IPS DF 6.9 (cell line): ENCODE data around the gene ZBTB12.
"Not testable (repeated sequence)": the region's sequence is repeated elsewhere in the genome, so short reads cannot be mapped to it uniquely, and the experiment has no call there.

Experiments used
- DNase-seq: peaks from one replicate; pipeline ENCODE4 v3.0.0-alpha.2; 2013; ENCODE audit warnings: low read depth, low spot score
- H3K27ac ChIP-seq: one replicate; pipeline ENCODE4 v1.5.1; 2013; ENCODE audit warnings: low read length, control low read depth
- H3K27me3 ChIP-seq: 2 replicates; pipeline ENCODE4 v1.6.1; 2013; ENCODE audit warnings: mild to moderate bottlenecking, low read length; ENCODE audit not compliant: control insufficient read depth, insufficient read depth
- H3K36me3 ChIP-seq: 2 replicates; pipeline ENCODE4 v1.6.1; 2013; ENCODE audit warnings: low read length; ENCODE audit not compliant: control insufficient read depth, insufficient read depth
- H3K4me1 ChIP-seq: 2 replicates; pipeline ENCODE4 v1.6.1; 2013; ENCODE audit warnings: low read length; ENCODE audit not compliant: control insufficient read depth, insufficient read depth
- H3K4me3 ChIP-seq: 2 replicates; pipeline ENCODE4 v1.5.1; 2013; ENCODE audit warnings: mild to moderate bottlenecking, low read length
- H3K9me3 ChIP-seq: 2 replicates; pipeline ENCODE4 v1.6.1; 2013; ENCODE audit warnings: low read length, inconsistent platforms; ENCODE audit not compliant: control insufficient read depth, insufficient read depth
- WGBS: extraction: QIAGEN DNeasy Blood & Tissue Kit; methylation state at CpG from one replicate; pipeline ENCODE4 v1.1.7; 2013; ENCODE audit warnings: mixed read lengths, missing lambda C conversion rate; ENCODE audit not compliant: insufficient read length, insufficient coverage; 5-methylcytosine and 5-hydroxymethylcytosine counted together

The ZBTB12 gene

DNA sequence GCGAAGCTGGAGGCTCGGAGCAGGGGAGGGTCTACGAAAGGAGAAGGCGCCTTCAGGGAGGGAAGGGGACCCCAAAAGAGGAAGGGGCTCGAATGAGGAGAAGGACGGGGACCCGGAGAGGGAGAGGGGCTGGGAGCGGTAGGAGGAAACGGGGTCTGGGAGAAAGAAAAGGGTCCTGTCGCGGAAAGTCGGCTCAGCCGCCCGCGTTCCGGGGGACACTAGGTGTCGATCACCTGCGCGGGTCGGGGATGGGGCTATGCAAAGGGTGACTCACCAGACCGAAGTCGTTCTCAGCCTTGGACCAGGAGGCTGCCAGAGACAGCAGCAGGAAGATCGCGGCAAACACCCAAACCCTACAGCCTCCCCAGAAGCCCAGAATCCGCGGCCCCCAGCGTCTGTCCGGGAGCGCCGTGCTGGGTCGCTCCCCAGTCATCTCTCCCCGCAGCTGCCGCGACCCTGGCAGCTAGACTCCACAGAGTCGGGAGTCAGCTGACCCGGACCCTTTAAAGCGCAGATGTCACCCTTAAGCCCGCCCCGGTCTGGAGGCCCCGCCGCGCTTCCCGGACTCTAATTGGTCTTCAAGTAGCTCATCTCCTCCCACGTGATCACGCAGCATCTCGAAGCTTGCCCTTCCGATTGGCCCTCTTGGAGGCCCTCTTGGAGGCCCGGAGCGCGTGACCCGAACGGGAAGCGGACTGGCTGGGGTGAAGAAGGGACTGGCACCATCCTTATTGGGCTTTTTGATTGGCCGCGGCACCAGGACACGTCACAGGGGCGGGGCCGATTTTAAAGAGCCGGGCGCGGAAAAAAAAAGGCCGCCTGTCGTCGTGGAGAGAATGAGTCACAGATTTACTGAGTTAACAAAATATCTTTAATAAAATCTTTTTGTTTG lies 39.3 kb downstream of the ZBTB12 start, which contains the start of gene NEU1:
TSS of gene NEU1 (minus strand) at position 478 of the 892 bp plus-strand sequence. CDS start at position 433, 45 bp downstream.
- Histone ChIP-seq H3K27ac (no peak within 1 kb of the TSS), H3K4me3 (peak within 1 kb of the TSS; percentile 82; the same call in 1 of the 2 replicates), H3K36me3 (no peaks in the 10 kb centered on the region), H3K27me3 (no peaks in the 10 kb centered on the region), H3K4me1 (peaks cover 4% of the 10 kb centered on the region), H3K9me3 (no peaks in the 10 kb centered on the region)
- peak; percentile 99 for DNase-seq
- WGBS: no CpG with 5 or more reads among the region's 64 CpGs

DNA sequence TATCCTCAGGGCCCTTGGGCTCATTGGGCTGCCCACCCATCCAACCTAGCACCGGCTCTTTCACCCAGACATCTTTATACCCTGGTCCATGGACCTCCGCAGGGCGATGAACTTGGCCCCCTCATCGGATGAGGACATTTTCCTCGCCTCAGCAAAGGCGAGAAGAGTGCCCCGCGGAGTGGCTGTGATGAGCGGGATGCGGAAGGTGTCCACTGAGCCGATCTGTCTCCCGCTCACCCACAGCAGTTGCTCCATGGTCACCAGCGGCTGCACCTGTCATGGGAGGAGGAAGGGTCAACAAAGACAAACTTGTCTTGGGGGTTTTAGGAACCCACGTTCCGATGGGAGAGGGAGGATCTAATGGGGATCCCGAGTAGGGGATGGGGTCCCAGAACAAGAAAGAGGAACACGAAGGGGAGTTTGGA lies 40.0 kb downstream of the ZBTB12 start:
- DNase-seq: no peak
- WGBS: no CpG with 5 or more reads among the region's 17 CpGs
- H3K36me3 ChIP-seq: no peaks in the 10 kb centered on the region
- H3K4me1 ChIP-seq: peaks cover 4% of the 10 kb centered on the region
- H3K27me3 ChIP-seq: no peaks in the 10 kb centered on the region
- H3K9me3 ChIP-seq: no peaks in the 10 kb centered on the region
- H3K4me3 ChIP-seq: peak overlapping the region; percentile 80; the same call in 1 of the 2 replicates
- no peak overlapping the region for H3K27ac ChIP-seq

GRCh38 chr6:31861150-31861549 lies 40.7 kb downstream of the ZBTB12 start:
- H3K27ac ChIP-seq: no peak overlapping the region
- no peak for DNase-seq
- no CpG with 5 or more reads among the region's 7 CpGs for WGBS

DNA sequence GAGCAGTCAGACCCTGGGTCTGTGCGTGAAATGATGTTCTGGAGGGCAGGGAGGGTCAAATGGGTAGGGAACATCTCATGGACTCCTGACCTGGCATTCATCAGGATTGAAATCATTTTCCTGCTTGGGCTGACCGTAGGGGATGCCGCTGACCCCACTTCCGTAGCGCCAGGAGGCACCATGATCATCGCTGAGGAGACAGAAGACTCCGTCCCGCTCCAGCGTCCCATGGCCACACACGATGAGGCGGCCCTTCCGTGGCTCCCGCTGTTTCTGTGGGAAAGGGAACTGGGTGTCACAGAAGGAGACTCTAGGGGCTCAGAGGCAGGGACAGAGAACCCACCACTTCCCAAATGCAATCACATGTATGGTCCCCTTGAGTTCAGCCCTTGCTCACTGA lies 41.5 kb downstream of the ZBTB12 start:
- no CpG with 5 or more reads among the region's 13 CpGs for WGBS
- no peak overlapping the region for H3K4me3 ChIP-seq
- no peak overlapping the region for H3K27ac ChIP-seq
- no peaks in the 10 kb centered on the region for H3K27me3 ChIP-seq
- no peaks in the 10 kb centered on the region for H3K9me3 ChIP-seq
- peaks cover 4% of the 10 kb centered on the region for H3K4me1 ChIP-seq
- no peak for DNase-seq
- no peaks in the 10 kb centered on the region for H3K36me3 ChIP-seq

More at GRCh38 chr6:31861150-31861549, 40.7 kb downstream of the ZBTB12 start:
- Histone ChIP-seq H3K36me3 (no peaks in the 10 kb centered on the region), H3K27me3 (no peaks in the 10 kb centered on the region), H3K9me3 (no peaks in the 10 kb centered on the region), H3K4me3 (no peak overlapping the region), H3K4me1 (peaks cover 4% of the 10 kb centered on the region)

DNA sequence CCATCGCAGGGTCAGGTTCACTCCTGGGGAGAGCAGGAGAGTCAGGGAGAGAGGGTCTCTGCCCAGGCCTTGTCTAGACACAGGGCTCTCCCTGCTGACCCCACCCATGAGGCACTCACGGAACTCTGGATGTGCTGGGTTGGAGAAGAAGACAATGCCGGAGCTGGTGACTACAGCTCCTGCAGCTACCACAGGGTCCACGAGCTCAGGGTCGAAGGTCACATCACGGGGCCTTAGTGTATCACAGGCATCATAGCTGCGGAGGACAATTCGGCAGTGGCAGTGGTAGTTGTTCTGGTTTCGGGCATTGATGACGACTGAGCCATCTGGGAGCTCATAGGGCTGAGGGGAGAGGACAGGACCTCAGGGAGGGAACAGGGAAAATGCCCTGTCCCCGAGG lies 42.0 kb downstream of the ZBTB12 start:
- Histone ChIP-seq H3K36me3 (no peaks in the 10 kb centered on the region), H3K4me3 (no peak overlapping the region), H3K27ac (no peak overlapping the region), H3K9me3 (no peaks in the 10 kb centered on the region), H3K4me1 (peaks cover 4% of the 10 kb centered on the region), H3K27me3 (no peaks in the 10 kb centered on the region)
- DNase-seq: no peak
- no CpG with 5 or more reads among the region's 11 CpGs for WGBS

- Histone ChIP-seq H3K9me3 (no peaks in the 10 kb centered on the region), H3K27ac (no peak overlapping the region), H3K4me1 (peaks cover 2% of the 10 kb centered on the region), H3K27me3 (no peaks in the 10 kb centered on the region), H3K36me3 (no peaks in the 10 kb centered on the region), H3K4me3 (no peak overlapping the region)
- no peak for DNase-seq
- no CpG with 5 or more reads among the region's 8 CpGs for WGBS
Measured at GRCh38 chr6:31858707-31859106, 43.2 kb downstream of the ZBTB12 start.

DNA sequence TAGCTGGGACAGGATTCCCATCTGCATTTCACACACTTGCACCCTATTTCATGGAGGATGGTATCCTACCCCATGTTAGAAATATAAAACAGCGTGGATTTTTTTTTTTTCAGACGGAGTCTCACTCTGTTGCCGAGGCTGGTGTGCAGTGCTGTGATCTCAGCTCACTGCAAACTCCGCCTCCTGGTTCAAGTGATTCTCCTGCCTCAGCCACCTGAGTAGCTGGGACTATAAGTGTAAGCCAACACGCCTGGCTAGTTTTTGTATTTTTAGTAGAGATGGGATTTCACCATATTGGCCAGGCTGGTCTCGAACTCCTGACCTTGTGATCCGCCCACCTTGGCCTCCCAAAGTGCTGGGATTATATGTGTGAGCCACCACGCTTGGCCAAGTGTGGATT lies 44.1 kb downstream of the ZBTB12 start:
- not testable (repeated sequence) for H3K9me3 ChIP-seq, DNase-seq, H3K27ac ChIP-seq, H3K36me3 ChIP-seq, H3K4me3 ChIP-seq, H3K4me1 ChIP-seq, H3K27me3 ChIP-seq
- no CpG with 5 or more reads among the region's 8 CpGs for WGBS

DNA sequence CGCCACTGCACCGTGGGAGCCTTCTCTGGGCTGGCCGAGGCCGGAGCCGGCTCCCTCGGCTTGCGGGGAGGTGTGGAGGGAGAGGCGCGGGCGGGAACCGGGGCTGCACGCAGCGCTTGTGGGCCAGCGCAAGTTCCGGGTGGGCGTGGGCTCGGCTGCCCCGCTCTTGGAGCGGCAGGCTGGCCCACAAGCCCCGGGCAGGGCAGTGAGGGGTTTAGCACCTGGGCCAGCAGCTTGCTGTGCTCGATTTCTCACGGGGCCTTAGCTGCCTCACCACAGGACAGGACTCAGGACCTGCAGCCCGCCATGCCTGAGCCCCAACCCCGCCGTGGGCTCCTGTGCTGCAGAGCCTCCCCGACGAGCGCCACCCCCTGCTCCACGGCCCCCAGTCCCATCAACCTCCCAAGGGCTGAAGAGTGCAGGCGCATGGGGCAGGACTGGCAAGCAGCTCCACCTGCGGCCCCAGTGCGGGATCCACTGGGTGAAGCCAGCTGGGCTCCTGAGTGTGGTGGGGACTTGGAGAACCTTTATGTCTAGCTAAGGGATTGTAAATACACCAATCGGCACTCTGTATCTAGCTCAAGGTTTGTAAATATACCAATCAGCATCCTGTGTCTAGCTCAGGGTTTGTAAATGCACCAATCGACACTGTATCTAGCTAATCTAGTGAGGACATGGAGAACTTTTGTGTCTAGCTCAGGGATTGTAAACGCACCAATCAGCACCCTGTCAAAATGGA lies 49.7 kb downstream of the ZBTB12 start:
- not testable (repeated sequence) for H3K4me1 ChIP-seq, H3K4me3 ChIP-seq, H3K27ac ChIP-seq, H3K9me3 ChIP-seq, H3K36me3 ChIP-seq, H3K27me3 ChIP-seq, DNase-seq
- no CpG with 5 or more reads among the region's 35 CpGs for WGBS

- H3K27me3 ChIP-seq: no peaks in the 10 kb centered on the region
Measured at GRCh38 chr6:31851485-31851832, 50.4 kb downstream of the ZBTB12 start.

DNA sequence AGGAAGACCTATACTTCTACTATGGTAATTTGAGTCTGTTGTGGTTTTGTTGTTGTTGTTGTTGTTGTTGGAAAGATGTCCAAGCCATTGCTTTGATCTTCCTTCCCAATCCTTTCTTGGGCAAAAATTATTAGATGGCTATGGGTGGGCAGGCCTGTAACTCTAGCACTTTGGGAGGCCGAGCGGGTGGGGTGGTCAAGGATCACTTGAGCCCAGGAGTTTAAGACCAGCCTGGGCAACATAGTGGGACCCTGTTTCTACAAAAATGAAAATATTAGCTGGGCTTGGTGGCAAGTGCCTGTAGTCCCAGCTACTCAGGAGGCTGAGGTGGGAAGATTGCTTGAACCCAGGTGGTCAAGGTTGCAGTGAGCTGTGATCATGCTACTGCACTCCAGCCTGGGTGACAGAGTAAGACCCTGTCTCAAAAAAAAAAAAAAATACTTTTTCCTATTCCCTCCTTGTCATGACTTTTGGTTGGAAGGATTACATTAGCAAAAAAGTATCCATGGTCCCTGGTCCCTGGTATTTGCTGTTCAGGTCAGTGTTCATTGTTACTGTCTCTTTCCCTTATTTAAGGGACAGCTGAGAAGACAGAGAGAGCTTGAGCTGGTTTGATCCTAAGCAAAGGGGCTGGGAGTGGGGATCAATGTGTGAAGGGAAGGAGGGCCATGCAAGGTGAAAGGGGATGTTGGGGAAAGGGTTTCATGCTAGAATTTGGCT lies 51.0 kb downstream of the ZBTB12 start:
- Histone ChIP-seq H3K27ac (no peak overlapping the region), H3K4me1 (no peaks in the 10 kb centered on the region)
- no CpG with 5 or more reads among the region's 2 CpGs for WGBS

More at GRCh38 chr6:31851485-31851832, 50.4 kb downstream of the ZBTB12 start:
- no peak overlapping the region for H3K27ac ChIP-seq
- H3K4me3 ChIP-seq: no peak overlapping the region
- H3K36me3 ChIP-seq: no peaks in the 10 kb centered on the region
- no peaks in the 10 kb centered on the region for H3K4me1 ChIP-seq
- WGBS: no CpG with 5 or more reads among the region's 2 CpGs
- no peak for DNase-seq
- no peaks in the 10 kb centered on the region; the same call in 1 of the 2 replicates for H3K9me3 ChIP-seq

More for the DNA sequence above, 51.0 kb downstream of the ZBTB12 start:
- Histone ChIP-seq H3K4me3 (no peak overlapping the region), H3K36me3 (no peaks in the 10 kb centered on the region), H3K27me3 (no peaks in the 10 kb centered on the region), H3K9me3 (no peaks in the 10 kb centered on the region; the same call in 1 of the 2 replicates)
- DNase-seq: no peak
